Measurements from ENCODE around the gene ZNF616.

GRCh38 chr19:52138278-52138982 is 1.3 kb downstream of the ZNF616 start:
- no peak for TF ChIP-seq CTCF (IDR thresholded peaks at IDR 0.05)
- no peak for TF ChIP-seq POLR2A (IDR thresholded peaks at IDR 0.05)
- TF ChIP-seq POLR2AphosphoS5 (IDR thresholded peaks at IDR 0.05), result no peak
- no peak for TF ChIP-seq EP300 (IDR thresholded peaks at IDR 0.05)
